NCI-H1417 (cell line): ENCODE results near the gene STON2.

Experiments
- DNase-seq, 3 experiments: peaks; one replicate each; lab custom pipeline; 2025; lab: John Stamatoyannopoulos, UW

The STON2 gene

GRCh38 chr14:81221579-81222102 lies 178.5 kb downstream of the STON2 start:
- peak; percentile 59 to 86 (median 73) for DNase-seq

GRCh38 chr14:81220830-81221578 lies 179.1 kb downstream of the STON2 start, which contains the start of gene GTF2A1:
Gene GTF2A1, minus strand, starts transcription at chr14:81220959. Its CDS starts 441 bp downstream, at chr14:81220518.
- DNase-seq = peak; percentile 99 to 100 (median 99)

GRCh38 chr14:81220580-81220829 lies 179.6 kb downstream of the STON2 start:
- no peak for DNase-seq

- peak; percentile 74 to 90 (median 83) for DNase-seq
Measured at GRCh38 chr14:81219759-81220579, 180.2 kb downstream of the STON2 start.

GRCh38 chr14:81219210-81219758 lies 180.8 kb downstream of the STON2 start:
- peak; percentile 95 to 100 (median 99) for DNase-seq

GRCh38 chr14:81211844-81212243 lies 188.3 kb downstream of the STON2 start:
- peak in 1 of 3 experiments; percentile 26 for DNase-seq
